A673 (cell line): Measurements from ENCODE around the gene FAM169A. TPM values are rescaled to one million over a fixed set of nuclear protein-coding genes. Genes with fewer than 3 reads are reported as not detected.

Experiments
- BruUV-seq: library from RNA; stranded (reverse); fragments of 400-500 nt; replicated peaks from 2 replicates; lab custom pipeline; 2021; lab: Mats Ljungman, UMichigan
- CTCF ChIA-PET: fragments of 300-600 bp; sonication (Branson Sonifier 250); formaldehyde crosslinking; loops from one replicate; lab custom pipeline; 2022; ENCODE audit warnings: antibody characterized with exemption; lab: Charles Lee
- POLR2A ChIA-PET: fragments of 300-600 bp; sonication (Branson Sonifier 250); formaldehyde crosslinking; loops from one replicate; lab custom pipeline; 2022; ENCODE audit warnings: antibody characterized with exemption; ENCODE audit not compliant: low non-redundant PET; lab: Charles Lee
- DNase-seq: peaks from one replicate; pipeline ENCODE4 v3.0.0-alpha.2; 2015; ENCODE audit warnings: low spot score
- H3K27ac ChIP-seq: fragments of 200-600 bp; sonication (generic); 2 replicates; pipeline ENCODE4 v1.5.1; 2016; ENCODE audit warnings: mixed run types, low read depth, mild to moderate bottlenecking, mixed read lengths, antibody characterized with exemption, low read length; ENCODE audit not compliant: poor library complexity, severe bottlenecking
- H3K27me3 ChIP-seq: fragments of 200-600 bp; sonication (generic); replicated peaks from 2 replicates; pipeline ENCODE4 v1.6.1; 2017; ENCODE audit warnings: mixed run types, low read depth, mild to moderate bottlenecking, mixed read lengths, antibody characterized with exemption, low read length; ENCODE audit not compliant: insufficient read depth, poor library complexity
- H3K36me3 ChIP-seq: fragments of 200-600 bp; sonication (generic); 2 replicates; pipeline ENCODE4 v1.6.1; 2016; ENCODE audit warnings: mixed run types, mild to moderate bottlenecking, mixed read lengths, antibody characterized with exemption, low read length; ENCODE audit not compliant: insufficient read depth, poor library complexity, severe bottlenecking
- H3K4me1 ChIP-seq: fragments of 200-600 bp; sonication (generic); 2 replicates; pipeline ENCODE4 v1.6.1; 2017; ENCODE audit warnings: mixed run types, mild to moderate bottlenecking, mixed read lengths, antibody characterized with exemption, low read length; ENCODE audit not compliant: insufficient read depth, poor library complexity, severe bottlenecking
- H3K4me3 ChIP-seq: fragments of 200-600 bp; sonication (generic); 2 replicates; pipeline ENCODE4 v1.5.1; 2016; ENCODE audit warnings: low read depth, mixed run types, mild to moderate bottlenecking, mixed read lengths, low read length; ENCODE audit not compliant: poor library complexity, severe bottlenecking
- H3K9me3 ChIP-seq: fragments of 200-600 bp; sonication (generic); 2 replicates; pipeline ENCODE4 v1.6.1; 2016; ENCODE audit warnings: mixed run types, low read depth, mild to moderate bottlenecking, mixed read lengths, antibody characterized with exemption, low read length; ENCODE audit not compliant: poor library complexity, severe bottlenecking
- EZH2 ChIP-seq: fragments of 200-600 bp; sonication (generic); IDR thresholded peaks from 2 replicates; pipeline ENCODE4 v1.6.1; 2017; ENCODE audit warnings: borderline replicate concordance, low read depth, mild to moderate bottlenecking, mixed read lengths, antibody characterized with exemption, low read length; ENCODE audit not compliant: poor library complexity, severe bottlenecking
- intact Hi-C: fragments of 100-400 bp; cut with micrococcal nuclease; formaldehyde crosslinking; loops from one replicate; pipeline ENCODE4 v1.10.0; 2022; ENCODE audit not compliant: unreplicated experiment
- total RNA-seq: library from RNA; stranded (reverse); gene quantifications from 2 replicates; pipeline ENCODE4 v1.2.3, GENCODE V29; 2021
- TF ChIP-seq, protein P1 (sequence below): fragments of 300-800, 200-600 bp; sonication (generic); conservative IDR thresholded peaks from 2 replicates; pipeline ENCODE4 v1.5.1; 2017; ENCODE audit warnings: low read depth, mild to moderate bottlenecking, antibody characterized with exemption, low read length, moderate library complexity, mixed read lengths

FAM169A gene
- total RNA-seq, 1 experiment from 2014 or later = 10.5 TPM

DNA sequence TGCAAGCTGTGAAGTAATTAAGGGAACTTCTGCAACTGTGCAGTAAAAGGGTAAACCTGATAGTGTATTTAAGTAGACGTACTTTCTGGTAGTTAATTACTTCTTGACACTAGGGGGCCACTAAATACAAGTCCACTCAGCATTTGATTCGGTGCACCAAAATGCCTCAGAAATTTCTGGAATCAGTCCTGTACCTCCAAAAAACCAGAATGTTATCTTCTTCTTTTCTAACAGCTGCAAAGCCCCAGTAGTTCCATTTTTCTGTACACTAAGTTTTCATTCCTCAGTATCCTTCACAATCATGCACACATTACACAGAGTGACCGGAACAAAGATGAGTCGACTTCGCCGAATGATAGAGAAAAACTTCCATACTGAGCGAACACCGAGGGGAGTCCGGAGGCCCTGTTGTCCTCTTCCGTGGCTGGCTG is 99.8 kb downstream of the FAM169A start:
- peaks cover 42% of the 10 kb centered on the region for H3K36me3 ChIP-seq
- TF ChIP-seq, protein P1, sequence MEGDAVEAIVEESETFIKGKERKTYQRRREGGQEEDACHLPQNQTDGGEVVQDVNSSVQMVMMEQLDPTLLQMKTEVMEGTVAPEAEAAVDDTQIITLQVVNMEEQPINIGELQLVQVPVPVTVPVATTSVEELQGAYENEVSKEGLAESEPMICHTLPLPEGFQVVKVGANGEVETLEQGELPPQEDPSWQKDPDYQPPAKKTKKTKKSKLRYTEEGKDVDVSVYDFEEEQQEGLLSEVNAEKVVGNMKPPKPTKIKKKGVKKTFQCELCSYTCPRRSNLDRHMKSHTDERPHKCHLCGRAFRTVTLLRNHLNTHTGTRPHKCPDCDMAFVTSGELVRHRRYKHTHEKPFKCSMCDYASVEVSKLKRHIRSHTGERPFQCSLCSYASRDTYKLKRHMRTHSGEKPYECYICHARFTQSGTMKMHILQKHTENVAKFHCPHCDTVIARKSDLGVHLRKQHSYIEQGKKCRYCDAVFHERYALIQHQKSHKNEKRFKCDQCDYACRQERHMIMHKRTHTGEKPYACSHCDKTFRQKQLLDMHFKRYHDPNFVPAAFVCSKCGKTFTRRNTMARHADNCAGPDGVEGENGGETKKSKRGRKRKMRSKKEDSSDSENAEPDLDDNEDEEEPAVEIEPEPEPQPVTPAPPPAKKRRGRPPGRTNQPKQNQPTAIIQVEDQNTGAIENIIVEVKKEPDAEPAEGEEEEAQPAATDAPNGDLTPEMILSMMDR = peak; percentile 61
- TF ChIP-seq EZH2 = no peak
- ChIA-PET POLR2A (interaction anchor here (0.6 kb wide), 1 partner anchor 72 kb away, joined by 3 read pairs; no protein-coding TSS in a partner anchor), CTCF (no interaction called here)
- peak overlapping the region; percentile 94 for H3K4me3 ChIP-seq
- peak overlapping the region; percentile 77 for H3K27ac ChIP-seq
- H3K4me1 ChIP-seq = peaks cover 22% of the 10 kb centered on the region
- no peaks in the 10 kb centered on the region for H3K27me3 ChIP-seq
- BruUV-seq = TSS peak; percentile 65
- no peaks in the 10 kb centered on the region for H3K9me3 ChIP-seq
- peak; percentile 63 for DNase-seq
- intact Hi-C loops = loop anchor here (5.0 kb wide), 1 partner anchor 151 kb away; no protein-coding TSS in a partner anchor

DNA sequence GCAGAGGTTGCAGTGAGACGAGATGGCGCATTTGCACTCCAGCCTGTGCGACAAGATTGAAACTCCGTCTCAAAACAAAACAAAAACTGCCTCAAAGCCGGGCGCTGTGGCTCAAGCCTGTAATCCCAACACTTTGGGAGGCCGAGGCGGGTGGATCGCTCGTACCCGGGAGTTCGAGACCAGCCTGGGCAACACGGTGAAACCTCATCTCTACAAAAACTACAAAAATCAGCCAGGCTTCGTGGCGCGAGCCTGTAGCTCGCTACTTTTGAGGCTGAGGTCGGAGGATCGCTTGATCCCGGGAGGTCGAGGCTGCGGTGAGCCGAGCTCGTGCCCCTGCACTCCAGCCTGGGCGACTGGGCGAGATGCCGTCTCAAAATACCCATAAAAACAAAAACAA is 100.3 kb downstream of the FAM169A start:
- ChIA-PET CTCF (interaction anchor here (0.6 kb wide), 1 partner anchor 50 kb away, joined by 9 read pairs; no protein-coding TSS in a partner anchor), POLR2A (no interaction called here)
- H3K27ac ChIP-seq = peak overlapping the region; percentile 77
- H3K27me3 ChIP-seq = no peaks in the 10 kb centered on the region
- H3K4me3 ChIP-seq = peak overlapping the region; percentile 94
- intact Hi-C loops = loop anchor here (5.0 kb wide), 1 partner anchor 151 kb away; no protein-coding TSS in a partner anchor
- no TSS peak for BruUV-seq
- H3K4me1 ChIP-seq = peaks cover 22% of the 10 kb centered on the region
- TF ChIP-seq, protein P1 = no peak
- TF ChIP-seq EZH2 = no peak
- H3K9me3 ChIP-seq = no peaks in the 10 kb centered on the region
- DNase-seq = no peak
- H3K36me3 ChIP-seq = peaks cover 38% of the 10 kb centered on the region

DNA sequence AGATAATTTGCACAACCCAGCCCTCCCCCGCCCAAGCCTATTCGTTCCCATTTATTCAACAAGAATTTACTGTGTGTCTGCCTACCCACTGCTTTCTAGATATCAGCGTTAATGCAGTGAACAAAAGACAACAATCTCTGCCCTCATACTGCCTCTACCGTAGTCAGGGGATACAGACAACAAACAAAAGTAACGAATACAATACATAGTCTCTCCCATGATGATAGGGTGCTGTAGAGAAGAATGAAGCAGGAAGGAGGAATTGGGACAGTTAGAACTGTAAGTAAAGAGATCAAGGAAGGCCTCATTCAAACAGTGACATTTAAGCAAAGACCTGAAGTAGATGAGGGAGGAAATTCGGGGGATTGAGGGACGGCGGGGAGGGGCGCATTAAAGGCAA is 101.0 kb downstream of the FAM169A start:
- CTCF ChIA-PET = no interaction called here
- Histone ChIP-seq H3K27me3 (no peaks in the 10 kb centered on the region), H3K4me3 (no peak overlapping the region), H3K36me3 (peaks cover 38% of the 10 kb centered on the region), H3K9me3 (no peaks in the 10 kb centered on the region), H3K4me1 (peaks cover 22% of the 10 kb centered on the region), H3K27ac (no peak overlapping the region)
- intact Hi-C loops = loop anchor here (5.0 kb wide), 1 partner anchor 152 kb away; no protein-coding TSS in a partner anchor
- no peak for DNase-seq
- TF ChIP-seq EZH2 = no peak
- TF ChIP-seq, protein P1 = no peak
- POLR2A ChIA-PET = no interaction called here
- BruUV-seq = no TSS peak
